Measurements from ENCODE around the gene SAPCD2. TPM values are rescaled to one million over a fixed set of nuclear protein-coding genes. Genes with fewer than 3 reads are reported as not detected.
A peak's percentile ranks its signal among the peaks of the same experiment; 100 is the strongest.

Gene SAPCD2
- total and polyA plus RNA-seq, 9 of the 15 experiments (the other 6 are each of a cell fraction or from before 2014, with no cell fraction given), result 3.4 to 91.8 (median 18.8) TPM

DNA sequence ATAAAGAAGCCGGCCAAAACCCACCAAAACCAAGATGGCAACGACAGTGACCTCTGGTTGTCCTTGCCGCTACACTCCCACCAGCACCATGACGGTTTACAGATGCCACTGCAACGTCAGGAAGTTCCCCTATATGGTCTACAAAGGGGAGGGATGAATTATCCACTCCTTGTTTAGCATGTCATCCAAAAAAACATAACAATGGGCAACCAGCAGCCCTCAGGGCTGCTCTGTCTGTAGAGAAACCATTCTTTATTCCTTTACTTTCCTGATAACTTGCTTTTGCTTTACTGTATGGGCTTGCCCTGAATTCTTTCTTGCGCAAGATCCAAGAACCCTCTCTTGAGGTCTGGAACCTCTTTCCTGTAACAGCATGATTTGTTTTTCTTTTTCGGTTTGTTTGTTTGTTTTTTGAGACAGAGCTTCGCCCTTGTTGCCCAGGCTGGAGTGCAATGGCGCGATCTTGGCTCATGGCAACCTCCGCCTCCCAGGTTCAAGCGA is 5.0 kb upstream of the SAPCD2 start (continued):
- TF ChIP-seq, protein P1, sequence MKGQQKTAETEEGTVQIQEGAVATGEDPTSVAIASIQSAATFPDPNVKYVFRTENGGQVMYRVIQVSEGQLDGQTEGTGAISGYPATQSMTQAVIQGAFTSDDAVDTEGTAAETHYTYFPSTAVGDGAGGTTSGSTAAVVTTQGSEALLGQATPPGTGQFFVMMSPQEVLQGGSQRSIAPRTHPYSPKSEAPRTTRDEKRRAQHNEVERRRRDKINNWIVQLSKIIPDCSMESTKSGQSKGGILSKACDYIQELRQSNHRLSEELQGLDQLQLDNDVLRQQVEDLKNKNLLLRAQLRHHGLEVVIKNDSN (CRISPR knock-in tag; IDR thresholded peaks at IDR 0.05), result no peak
- 0 out of 2 replicates have a peak, but pooled peaks have one; percentile 7 for TF ChIP-seq NFRKB (IDR thresholded peaks at IDR 0.05; ENCODE audit: low read depth)
- TF ChIP-seq, protein P2, sequence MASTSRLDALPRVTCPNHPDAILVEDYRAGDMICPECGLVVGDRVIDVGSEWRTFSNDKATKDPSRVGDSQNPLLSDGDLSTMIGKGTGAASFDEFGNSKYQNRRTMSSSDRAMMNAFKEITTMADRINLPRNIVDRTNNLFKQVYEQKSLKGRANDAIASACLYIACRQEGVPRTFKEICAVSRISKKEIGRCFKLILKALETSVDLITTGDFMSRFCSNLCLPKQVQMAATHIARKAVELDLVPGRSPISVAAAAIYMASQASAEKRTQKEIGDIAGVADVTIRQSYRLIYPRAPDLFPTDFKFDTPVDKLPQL (IDR thresholded peaks at IDR 0.05; ENCODE audit: extremely low read depth, insufficient read length), result no peak
- TF ChIP-seq GABPA (tag; conservative IDR thresholded peaks at IDR 0.05; ENCODE audit: low read depth), result peak; percentile 30; the same call in 1 of the 2 replicates
- TF ChIP-seq MECOM (CRISPR knock-in tag; IDR thresholded peaks at IDR 0.05), result no peak
- TF ChIP-seq CEBPG (CRISPR knock-in tag; IDR thresholded peaks at IDR 0.05), result peak; percentile 68; the same call in 1 of the 2 replicates
- peak; percentile 67 to 83 for TF ChIP-seq CEBPG (tag; conservative IDR thresholded peaks at IDR 0.05 in 1 of 2, IDR thresholded peaks at IDR 0.05 in 1 of 2)
- no peak for TF ChIP-seq ZNF696 (CRISPR knock-in tag; conservative IDR thresholded peaks at IDR 0.05)
- no peak; a peak in 1 of 3 replicates for TF ChIP-seq CBX3 (IDR thresholded peaks at IDR 0.05; ENCODE audit: borderline replicate concordance in 1 of 2, low read length in 2 of 2)
- TF ChIP-seq PHB2 (IDR thresholded peaks at IDR 0.05; ENCODE audit: low read depth), result no peak
- no peak for TF ChIP-seq HNRNPLL (IDR thresholded peaks at IDR 0.05; ENCODE audit: low read depth, low read length, poor library complexity, severe bottlenecking)
- no peak for TF ChIP-seq NONO (IDR thresholded peaks at IDR 0.05; ENCODE audit: low read depth in 2 of 2, low read length in 1 of 2)
- TF ChIP-seq ZNF197 (CRISPR knock-in tag; IDR thresholded peaks at IDR 0.05; ENCODE audit: low read depth), result peak; percentile 79; the same call in 1 of the 2 replicates
- no peak for TF ChIP-seq U2AF1 (optimal IDR thresholded peaks at IDR 0.05; ENCODE audit: low read depth, low read length)
- TF ChIP-seq, protein P3, sequence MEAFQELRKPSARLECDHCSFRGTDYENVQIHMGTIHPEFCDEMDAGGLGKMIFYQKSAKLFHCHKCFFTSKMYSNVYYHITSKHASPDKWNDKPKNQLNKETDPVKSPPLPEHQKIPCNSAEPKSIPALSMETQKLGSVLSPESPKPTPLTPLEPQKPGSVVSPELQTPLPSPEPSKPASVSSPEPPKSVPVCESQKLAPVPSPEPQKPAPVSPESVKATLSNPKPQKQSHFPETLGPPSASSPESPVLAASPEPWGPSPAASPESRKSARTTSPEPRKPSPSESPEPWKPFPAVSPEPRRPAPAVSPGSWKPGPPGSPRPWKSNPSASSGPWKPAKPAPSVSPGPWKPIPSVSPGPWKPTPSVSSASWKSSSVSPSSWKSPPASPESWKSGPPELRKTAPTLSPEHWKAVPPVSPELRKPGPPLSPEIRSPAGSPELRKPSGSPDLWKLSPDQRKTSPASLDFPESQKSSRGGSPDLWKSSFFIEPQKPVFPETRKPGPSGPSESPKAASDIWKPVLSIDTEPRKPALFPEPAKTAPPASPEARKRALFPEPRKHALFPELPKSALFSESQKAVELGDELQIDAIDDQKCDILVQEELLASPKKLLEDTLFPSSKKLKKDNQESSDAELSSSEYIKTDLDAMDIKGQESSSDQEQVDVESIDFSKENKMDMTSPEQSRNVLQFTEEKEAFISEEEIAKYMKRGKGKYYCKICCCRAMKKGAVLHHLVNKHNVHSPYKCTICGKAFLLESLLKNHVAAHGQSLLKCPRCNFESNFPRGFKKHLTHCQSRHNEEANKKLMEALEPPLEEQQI (IDR thresholded peaks at IDR 0.05), result no peak
- no peak for TF ChIP-seq HNRNPL (IDR thresholded peaks at IDR 0.05; ENCODE audit: low read depth, low read length)
- no peak for TF ChIP-seq NFXL1 (CRISPR knock-in tag; IDR thresholded peaks at IDR 0.05)
- TF ChIP-seq ZNF184 (CRISPR knock-in tag; IDR thresholded peaks at IDR 0.05), result no peak
- peak; percentile 95 for TF ChIP-seq CEBPB (tag; IDR thresholded peaks at IDR 0.05)
- no peak for TF ChIP-seq CBX5 (IDR thresholded peaks at IDR 0.05; ENCODE audit: borderline replicate concordance, low read depth)
- TF ChIP-seq, protein P4, sequence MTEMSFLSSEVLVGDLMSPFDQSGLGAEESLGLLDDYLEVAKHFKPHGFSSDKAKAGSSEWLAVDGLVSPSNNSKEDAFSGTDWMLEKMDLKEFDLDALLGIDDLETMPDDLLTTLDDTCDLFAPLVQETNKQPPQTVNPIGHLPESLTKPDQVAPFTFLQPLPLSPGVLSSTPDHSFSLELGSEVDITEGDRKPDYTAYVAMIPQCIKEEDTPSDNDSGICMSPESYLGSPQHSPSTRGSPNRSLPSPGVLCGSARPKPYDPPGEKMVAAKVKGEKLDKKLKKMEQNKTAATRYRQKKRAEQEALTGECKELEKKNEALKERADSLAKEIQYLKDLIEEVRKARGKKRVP (CRISPR knock-in tag; IDR thresholded peaks at IDR 0.05), result no peak
- TF ChIP-seq, protein P5, sequence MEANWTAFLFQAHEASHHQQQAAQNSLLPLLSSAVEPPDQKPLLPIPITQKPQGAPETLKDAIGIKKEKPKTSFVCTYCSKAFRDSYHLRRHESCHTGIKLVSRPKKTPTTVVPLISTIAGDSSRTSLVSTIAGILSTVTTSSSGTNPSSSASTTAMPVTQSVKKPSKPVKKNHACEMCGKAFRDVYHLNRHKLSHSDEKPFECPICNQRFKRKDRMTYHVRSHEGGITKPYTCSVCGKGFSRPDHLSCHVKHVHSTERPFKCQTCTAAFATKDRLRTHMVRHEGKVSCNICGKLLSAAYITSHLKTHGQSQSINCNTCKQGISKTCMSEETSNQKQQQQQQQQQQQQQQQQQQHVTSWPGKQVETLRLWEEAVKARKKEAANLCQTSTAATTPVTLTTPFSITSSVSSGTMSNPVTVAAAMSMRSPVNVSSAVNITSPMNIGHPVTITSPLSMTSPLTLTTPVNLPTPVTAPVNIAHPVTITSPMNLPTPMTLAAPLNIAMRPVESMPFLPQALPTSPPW (CRISPR knock-in tag; IDR thresholded peaks at IDR 0.05), result no peak; the same call in 1 of the 2 replicates

Measured in K562 (cell line).